Chondrocyte (in vitro differentiated cells): ENCODE measurements around the gene AGBL4. TPM values are rescaled to one million over a fixed set of nuclear protein-coding genes. Genes with fewer than 3 reads are reported as not detected.

Source experiments
- DNase-seq: peaks from one replicate; pipeline ENCODE4 v3.0.0; 2021; ENCODE audit warnings: mixed read lengths, low spot score
- H3K27ac Mint-ChIP-seq: one replicate; pipeline ENCODE4 v1.8.0; 2021; ENCODE audit warnings: mild to moderate bottlenecking, moderate library complexity, mixed read lengths; ENCODE audit not compliant: unreplicated experiment
- H3K27me3 Mint-ChIP-seq: 2 replicates; pipeline ENCODE4 v1.8.0; 2021; ENCODE audit warnings: low read depth, mixed read lengths
- H3K36me3 Mint-ChIP-seq: 2 replicates; pipeline ENCODE4 v1.8.0; 2021; ENCODE audit warnings: low read depth, mixed read lengths
- H3K4me1 Mint-ChIP-seq: 2 replicates; pipeline ENCODE4 v1.8.0; 2021; ENCODE audit warnings: low read depth, mild to moderate bottlenecking, mixed read lengths
- H3K4me3 Mint-ChIP-seq: one replicate; pipeline ENCODE4 v1.8.0; 2021; ENCODE audit warnings: mild to moderate bottlenecking, moderate library complexity, mixed read lengths; ENCODE audit not compliant: unreplicated experiment
- H3K9me3 Mint-ChIP-seq: 2 replicates; pipeline ENCODE4 v1.8.0; 2021; ENCODE audit warnings: low read depth, mixed read lengths
- CTCF ChIP-seq: fragments of 200-600 bp; sonication (generic); IDR thresholded peaks from 2 replicates; pipeline ENCODE4 v1.5.0; 2021; ENCODE audit warnings: antibody characterized with exemption, mild to moderate bottlenecking, moderate library complexity
- total RNA-seq: library from RNA; stranded (reverse); gene quantifications from 3 replicates; pipeline ENCODE4 v1.2.1, GENCODE V29; 2021

AGBL4 gene
- total RNA-seq, 1 donor from 2014 or later: not detected

GRCh38 chr1:48772211-48772610 lies 1251.5 kb downstream of the AGBL4 start:
- H3K4me3 Mint-ChIP-seq: no peak overlapping the region
- DNase-seq: no peak
- peaks cover 8% of the 10 kb centered on the region for H3K27me3 Mint-ChIP-seq
- no peaks in the 10 kb centered on the region for H3K9me3 Mint-ChIP-seq
- no peak overlapping the region for H3K27ac Mint-ChIP-seq
- H3K4me1 Mint-ChIP-seq: peaks cover 13% of the 10 kb centered on the region
- H3K36me3 Mint-ChIP-seq: peaks cover 2% of the 10 kb centered on the region
- TF ChIP-seq CTCF: no peak

GRCh38 chr1:48771561-48771960 lies 1252.2 kb downstream of the AGBL4 start:
- DNase-seq: no peak
- H3K9me3 Mint-ChIP-seq: no peaks in the 10 kb centered on the region
- H3K27ac Mint-ChIP-seq: no peak overlapping the region
- no peak for TF ChIP-seq CTCF
- peaks cover 10% of the 10 kb centered on the region for H3K4me1 Mint-ChIP-seq
- peaks cover 5% of the 10 kb centered on the region for H3K27me3 Mint-ChIP-seq
- H3K36me3 Mint-ChIP-seq: peaks cover 2% of the 10 kb centered on the region
- no peak overlapping the region for H3K4me3 Mint-ChIP-seq

GRCh38 chr1:48767975-48768510 lies 1255.7 kb downstream of the AGBL4 start:
- DNase-seq: no peak
- Mint-ChIP-seq H3K4me3 (no peak overlapping the region), H3K9me3 (peaks cover 4% of the 10 kb centered on the region)

GRCh38 chr1:48765335-48765734 lies 1258.4 kb downstream of the AGBL4 start:
- peaks cover 4% of the 10 kb centered on the region for H3K9me3 Mint-ChIP-seq
- H3K4me1 Mint-ChIP-seq: peaks cover 3% of the 10 kb centered on the region
- no peak for DNase-seq
- H3K27ac Mint-ChIP-seq: no peak overlapping the region
- no peaks in the 10 kb centered on the region for H3K27me3 Mint-ChIP-seq
- H3K36me3 Mint-ChIP-seq: peaks cover 7% of the 10 kb centered on the region
- TF ChIP-seq CTCF: no peak
- no peak overlapping the region for H3K4me3 Mint-ChIP-seq

More at GRCh38 chr1:48767975-48768510, 1255.7 kb downstream of the AGBL4 start:
- peaks cover 8% of the 10 kb centered on the region for H3K36me3 Mint-ChIP-seq
- H3K27me3 Mint-ChIP-seq: no peaks in the 10 kb centered on the region
- H3K4me1 Mint-ChIP-seq: peaks cover 3% of the 10 kb centered on the region
- TF ChIP-seq CTCF: no peak
- H3K27ac Mint-ChIP-seq: no peak overlapping the region

- Mint-ChIP-seq H3K9me3 (peaks cover 4% of the 10 kb centered on the region), H3K36me3 (peaks cover 12% of the 10 kb centered on the region), H3K4me3 (no peak overlapping the region), H3K4me1 (no peaks in the 10 kb centered on the region), H3K27ac (no peak overlapping the region), H3K27me3 (no peaks in the 10 kb centered on the region)
- no peak for TF ChIP-seq CTCF
- no peak for DNase-seq
Measured at GRCh38 chr1:48761986-48762385, 1261.8 kb downstream of the AGBL4 start.
